NCI-H748 (cell line): Measurements from ENCODE around the gene UBN1.
"Not testable (repeated sequence)": the region's sequence is repeated elsewhere in the genome, so short reads cannot be mapped to it uniquely, and the experiment has no call there.

Experiments
- DNase-seq: peaks from one replicate; lab custom pipeline; 2025; ENCODE audit not compliant: unreplicated experiment; lab: John Stamatoyannopoulos, UW

UBN1 gene

DNA sequence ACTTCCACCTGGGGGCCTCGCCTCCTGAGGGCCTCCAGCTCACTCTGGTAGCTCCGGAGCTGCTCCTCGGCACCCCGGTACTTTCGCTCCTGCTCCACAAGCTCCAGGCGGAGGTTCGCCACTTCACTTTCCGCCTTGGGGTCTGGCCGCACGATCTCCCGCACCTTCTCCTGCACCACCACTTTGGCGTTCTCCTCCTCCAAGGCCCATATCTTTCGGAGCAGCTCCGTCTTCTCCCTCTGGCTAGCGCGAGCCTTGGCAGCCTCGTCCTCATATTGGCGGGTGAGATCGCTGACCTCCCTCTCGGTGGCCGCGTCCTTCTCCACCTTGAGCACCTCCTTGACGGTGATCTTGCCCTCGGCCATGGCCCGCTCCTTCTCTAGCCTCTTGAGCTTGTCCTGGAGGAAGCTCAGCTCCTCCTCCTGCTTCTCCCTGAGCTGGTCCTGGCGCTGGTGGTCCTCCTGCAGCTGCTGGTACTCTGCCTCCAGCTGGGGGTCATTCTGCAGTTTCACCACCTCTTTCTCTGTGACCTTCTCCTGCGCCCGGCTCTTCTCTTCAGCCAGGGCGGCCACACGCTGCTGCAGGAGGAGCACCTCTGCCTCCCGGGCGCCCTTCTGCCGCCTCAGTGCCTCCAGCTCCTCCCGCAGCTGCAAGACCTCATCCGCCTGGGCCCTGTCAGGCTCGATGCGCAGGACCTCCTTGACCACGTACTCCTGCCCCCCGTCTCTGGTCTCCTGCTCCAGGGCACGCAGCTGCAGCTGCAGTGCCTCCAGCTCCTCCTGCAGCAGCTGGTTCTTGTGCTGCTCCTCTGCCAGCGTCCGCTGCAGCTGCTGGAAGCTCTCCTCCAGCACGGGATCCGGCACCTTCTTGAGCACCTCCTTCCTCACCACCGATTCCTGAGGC, 37.9 kb downstream of the UBN1 start:
- DNase-seq, result no peak

DNA sequence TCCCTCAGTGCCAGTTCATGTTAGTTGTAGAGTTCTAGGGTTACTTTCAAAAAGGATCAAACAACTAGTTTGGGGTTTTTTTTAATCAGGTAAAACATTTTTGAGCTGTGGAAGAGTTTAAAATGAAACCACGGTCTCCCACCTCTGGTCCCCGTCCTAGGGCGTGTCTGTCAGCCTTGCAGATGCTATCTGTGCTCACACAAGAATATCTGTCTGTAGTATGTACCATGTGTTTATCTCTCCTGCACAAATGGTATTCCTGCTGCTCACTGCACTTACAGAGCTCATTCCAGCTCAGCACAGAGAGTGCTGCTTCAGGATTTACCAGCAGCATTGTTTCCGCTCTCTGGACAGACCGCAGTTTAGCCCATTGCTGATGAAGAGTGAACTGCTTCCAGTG, 38.9 kb downstream of the UBN1 start:
- no peak for DNase-seq

GRCh38 chr16:4888428-4889135, 41.3 kb downstream of the UBN1 start:
- DNase-seq, result no peak

DNA sequence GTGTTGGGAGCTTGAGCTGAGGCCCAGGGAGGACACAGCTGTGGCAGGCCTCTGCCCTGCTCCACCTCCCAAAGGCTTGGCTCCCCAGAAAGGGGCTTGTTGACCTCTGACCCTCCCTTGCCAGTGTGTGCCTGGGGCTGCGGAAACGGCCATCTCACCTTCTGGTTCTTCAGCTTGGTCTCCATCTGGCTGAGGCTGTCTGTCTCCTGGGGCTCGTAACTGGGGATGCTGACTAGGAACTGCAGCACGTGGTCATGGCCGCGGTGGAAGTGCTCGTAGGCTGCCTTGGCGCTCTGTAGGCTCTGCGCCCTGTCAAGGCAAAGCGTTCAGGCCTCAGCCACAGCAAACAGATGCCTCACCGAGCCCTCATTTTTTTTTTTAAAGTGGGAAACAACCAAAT, 42.7 kb downstream of the UBN1 start:
- no peak for DNase-seq

DNA sequence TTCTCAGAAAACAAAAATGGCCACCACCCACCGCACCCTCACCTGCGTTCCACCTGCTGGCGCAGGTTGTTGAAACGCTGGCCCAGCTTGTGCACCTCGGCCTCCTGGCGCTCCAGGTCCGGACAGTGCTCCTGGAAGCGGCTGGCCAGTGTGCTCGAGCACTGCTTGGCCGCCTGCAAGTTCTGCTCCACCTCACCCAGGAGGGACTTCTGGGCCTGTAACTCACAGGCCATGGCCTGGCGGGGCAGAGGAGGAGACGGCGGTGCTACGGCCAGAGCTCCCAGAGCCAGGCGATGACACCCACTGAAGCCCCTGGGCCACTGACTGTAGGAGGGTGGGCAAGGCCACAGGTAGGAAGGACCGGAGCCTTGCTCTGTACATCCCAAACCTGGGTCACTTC, 43.4 kb downstream of the UBN1 start:
- DNase-seq, result no peak

GRCh38 chr16:4891097-4891885, 44.0 kb downstream of the UBN1 start:
- DNase-seq, result no peak

DNA sequence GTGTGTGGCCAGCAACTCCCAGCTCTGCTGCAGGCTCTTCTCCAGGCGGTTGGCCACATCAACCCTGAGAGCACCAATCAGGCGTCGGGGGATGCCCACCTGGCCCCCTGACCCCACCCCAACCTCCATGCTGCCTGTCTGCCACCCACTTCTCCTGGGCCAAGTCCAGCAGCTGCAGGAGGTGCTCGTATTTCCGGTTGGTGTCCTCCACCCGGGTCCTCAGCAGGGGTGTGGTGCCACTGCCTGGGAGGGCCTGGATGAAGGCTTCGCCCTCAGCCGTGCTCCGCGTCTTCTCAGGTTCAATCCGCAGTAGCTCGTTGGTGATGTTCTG, 44.6 kb downstream of the UBN1 start:
- DNase-seq, result no peak

GRCh38 chr16:4892361-4893102, 45.3 kb downstream of the UBN1 start:
- no peak for DNase-seq

GRCh38 chr16:4893103-4893862, 46.0 kb downstream of the UBN1 start:
- no peak for DNase-seq

GRCh38 chr16:4894276-4895150, 47.2 kb downstream of the UBN1 start:
- no peak for DNase-seq

DNA sequence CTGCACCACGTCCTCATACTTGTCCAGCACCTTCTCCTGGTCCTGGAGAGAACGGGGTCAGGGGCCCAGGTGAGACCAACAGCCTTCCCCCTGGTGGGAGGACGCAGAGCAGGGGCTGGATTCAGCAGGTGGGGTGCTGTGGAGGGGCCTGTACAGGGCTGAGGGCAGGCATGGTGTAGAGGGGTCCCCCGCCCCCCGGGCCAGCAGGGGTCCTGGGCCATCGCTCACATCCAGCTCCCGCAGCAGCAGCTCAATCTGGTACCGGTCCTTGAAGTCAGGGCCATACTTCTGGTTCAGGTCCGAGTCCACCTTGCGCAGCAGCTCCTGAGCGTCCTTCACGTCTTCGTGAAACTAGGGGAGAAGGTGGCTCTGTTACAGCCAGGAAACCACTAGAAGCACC, 48.1 kb downstream of the UBN1 start:
- no peak for DNase-seq

DNA sequence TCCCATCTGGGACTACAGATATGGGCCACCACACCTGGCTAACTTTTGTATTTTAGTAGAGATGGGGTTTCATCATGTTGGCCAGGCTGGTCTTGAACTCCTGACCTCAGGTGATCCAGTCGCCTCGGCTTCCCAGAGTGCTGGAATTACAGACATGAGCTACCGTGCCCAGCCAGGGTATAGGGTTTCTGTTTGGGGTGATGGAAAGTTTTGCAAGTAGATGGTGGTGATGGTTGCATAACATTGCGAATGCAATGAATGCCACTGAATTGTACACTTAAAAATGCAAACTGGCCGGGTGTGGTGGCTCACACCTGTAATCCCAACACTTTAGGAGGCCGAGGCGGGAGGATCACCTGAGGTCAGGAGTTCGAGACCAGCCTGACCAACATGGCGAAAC, 49.5 kb downstream of the UBN1 start:
- DNase-seq, result not testable (repeated sequence)

GRCh38 chr16:4897328-4897727, 50.0 kb downstream of the UBN1 start:
- DNase-seq, result no peak

- DNase-seq, result no peak
These were observed 51.7 kb downstream of the UBN1 start for GRCh38 chr16:4898811-4899473.

- DNase-seq, result no peak
These were observed 52.2 kb downstream of the UBN1 start for GRCh38 chr16:4899474-4899846.

- no peak for DNase-seq
These were observed 52.8 kb downstream of the UBN1 start for GRCh38 chr16:4900036-4900435.

GRCh38 chr16:4900750-4901149, 53.5 kb downstream of the UBN1 start:
- no peak for DNase-seq

- DNase-seq, result no peak
These were observed 54.8 kb downstream of the UBN1 start for GRCh38 chr16:4902038-4902437.
